Astrocyte of the cerebellum (primary cell): ENCODE measurements around the gene DNAJC16.

Source experiments
- DNase-seq: peaks from one replicate; pipeline ENCODE4 v3.0.0-alpha.2; 2011; ENCODE audit warnings: low read depth
- H3K4me3 ChIP-seq: 2 replicates; pipeline ENCODE4 v1.5.1; 2011; ENCODE audit warnings: mild to moderate bottlenecking, low read depth, low read length, moderate library complexity
- CTCF ChIP-seq: IDR thresholded peaks from 2 replicates; pipeline ENCODE4 v1.5.1; 2012; ENCODE audit warnings: low read length, low read depth, moderate library complexity, mild to moderate bottlenecking; ENCODE audit errors: missing control alignments
- in situ Hi-C: cut with HindIII; loops from 2 replicates; pipeline ENCODE4 v1.10.0; 2017; ENCODE audit warnings: low sequenced_read_pairs

The DNAJC16 gene

DNA sequence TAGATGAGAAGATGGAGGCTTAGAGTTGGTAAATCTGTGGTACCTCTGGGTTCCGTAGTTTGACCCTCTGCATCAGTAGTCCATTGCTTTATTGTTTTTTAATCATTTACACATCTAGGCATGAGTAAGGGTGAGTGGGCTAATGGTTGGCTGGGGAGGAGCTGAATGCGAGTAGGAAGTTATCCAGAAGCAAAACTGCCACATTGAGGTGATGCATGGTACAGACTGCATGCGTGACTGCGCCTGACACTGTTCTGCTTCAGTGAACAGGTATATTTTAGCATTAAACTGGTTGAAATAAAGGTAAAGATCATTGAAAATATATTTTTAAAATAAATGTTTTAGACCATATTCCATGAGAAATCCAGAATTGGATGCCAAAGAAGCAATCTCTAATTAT is 4.4 kb downstream of the DNAJC16 start:
- DNase-seq, result no peak
- in situ Hi-C loops, result no loop called here
- no peak overlapping the region for H3K4me3 ChIP-seq
- no peak for TF ChIP-seq CTCF

- H3K4me3 ChIP-seq, result no peak overlapping the region
- no peak for TF ChIP-seq CTCF
- in situ Hi-C loops, result no loop called here
- no peak for DNase-seq
Observed at GRCh38 chr1:15531682-15532081, 5.0 kb downstream of the DNAJC16 start.

- no peak overlapping the region for H3K4me3 ChIP-seq
- TF ChIP-seq CTCF, result no peak
- in situ Hi-C loops, result no loop called here
Observed at GRCh38 chr1:15538771-15539170, 12.1 kb downstream of the DNAJC16 start.

GRCh38 chr1:15540186-15540585 is 13.5 kb downstream of the DNAJC16 start:
- no peak for TF ChIP-seq CTCF
- DNase-seq, result no peak
- H3K4me3 ChIP-seq, result no peak overlapping the region
- in situ Hi-C loops, result no loop called here

More at GRCh38 chr1:15538771-15539170, 12.1 kb downstream of the DNAJC16 start:
- DNase-seq, result no peak

DNA sequence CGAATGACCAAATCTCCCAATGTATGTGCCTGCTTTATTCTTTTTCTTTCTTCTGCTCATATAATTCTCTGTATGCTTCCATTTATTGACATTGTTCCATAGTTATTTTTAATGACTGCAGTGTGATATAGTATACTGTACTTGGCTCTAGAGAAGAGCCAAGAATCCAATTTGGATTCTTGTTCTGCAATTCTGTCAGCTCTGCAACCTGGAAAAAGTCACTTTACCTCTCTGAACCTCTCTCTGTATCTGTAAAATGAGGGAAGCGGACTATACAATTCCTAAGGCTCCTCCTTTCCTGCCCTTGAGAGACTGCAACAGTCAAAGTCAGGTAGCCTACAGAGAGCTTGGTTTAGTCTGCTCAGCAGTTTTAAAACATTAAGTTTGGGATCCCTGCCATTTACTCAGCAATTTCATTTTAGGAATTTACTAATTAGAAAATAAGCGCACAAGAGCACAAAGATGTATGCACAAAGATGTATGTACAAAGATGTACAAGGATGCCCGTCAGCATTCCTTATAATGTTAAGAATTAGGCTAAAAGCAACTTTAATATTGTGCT is 14.7 kb downstream of the DNAJC16 start:
- no peak for DNase-seq
- no peak overlapping the region for H3K4me3 ChIP-seq
- in situ Hi-C loops, result no loop called here
- TF ChIP-seq CTCF, result no peak

DNA sequence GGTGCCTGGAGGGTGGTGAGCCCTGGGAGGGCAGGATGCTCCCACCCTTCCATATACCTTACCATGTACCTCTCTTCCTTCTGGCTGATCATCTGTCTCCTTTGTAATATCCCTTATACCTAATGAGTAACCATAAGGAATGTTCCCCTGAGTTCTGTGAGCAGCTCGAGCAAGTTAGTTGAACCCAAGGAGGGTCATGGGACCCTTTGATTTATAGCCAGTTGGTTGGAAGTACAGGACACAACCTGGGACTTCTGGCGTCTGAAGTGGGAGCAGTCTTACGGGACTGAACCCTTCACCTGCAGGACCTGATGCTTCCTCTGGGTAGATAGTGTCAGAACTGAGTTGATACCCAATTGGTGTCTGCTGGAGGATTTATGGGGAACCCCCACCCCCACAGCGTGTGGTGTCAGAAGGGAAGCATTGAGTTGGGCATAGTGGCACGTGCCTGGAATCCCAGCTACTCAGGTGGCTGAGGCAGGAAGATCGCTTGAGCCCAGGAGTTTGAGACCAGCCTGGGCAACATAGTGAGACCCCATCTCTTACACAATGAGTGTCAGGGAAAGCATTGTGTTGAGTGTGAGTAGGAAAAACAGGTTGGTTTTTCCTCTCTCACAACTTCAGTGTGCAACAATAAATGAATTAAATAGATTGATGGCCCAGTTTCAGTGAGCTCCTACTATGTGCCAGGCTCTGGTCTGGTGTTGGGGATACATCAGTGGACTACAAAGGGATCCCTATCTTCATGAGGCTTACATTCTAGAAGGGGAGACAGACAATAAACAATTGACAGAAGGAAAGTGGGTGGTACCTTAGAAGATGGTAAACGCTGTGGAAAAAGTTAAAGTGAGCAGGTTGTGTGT is 16.0 kb downstream of the DNAJC16 start:
- DNase-seq, result no peak
- in situ Hi-C loops, result no loop called here
- H3K4me3 ChIP-seq, result no peak overlapping the region
- no peak for TF ChIP-seq CTCF
